Renal cortex interstitium (tissue), 11 donors: Measurements from ENCODE around the gene PRPSAP2. TPM values are rescaled to one million over a fixed set of nuclear protein-coding genes. Genes with fewer than 3 reads are reported as not detected.
"Not testable (repeated sequence)": the region's sequence is repeated elsewhere in the genome, so short reads cannot be mapped to it uniquely, and the experiment has no call there.

ENCODE experiments used
- DNase-seq, 11 donors: peaks; one replicate each; pipeline ENCODE4 v3.0.0-alpha.2; 2013; ENCODE audit warnings: low read depth in 9 of 11, low spot score in 4 of 11; ENCODE audit errors: extremely low read depth in 1 of 11
- polyA plus RNA-seq, 3 donors: library from polyadenylated mRNA; unstranded; fragments of 120-200 nt; gene quantifications; one replicate each; pipeline ENCODE4 v1.2.1, GENCODE V29; 2013; ENCODE audit not compliant: insufficient read length in 3 of 3

PRPSAP2 gene
- polyA plus RNA-seq, 3 donors, result 49.5 to 64.4 (median 53.7) TPM

DNA sequence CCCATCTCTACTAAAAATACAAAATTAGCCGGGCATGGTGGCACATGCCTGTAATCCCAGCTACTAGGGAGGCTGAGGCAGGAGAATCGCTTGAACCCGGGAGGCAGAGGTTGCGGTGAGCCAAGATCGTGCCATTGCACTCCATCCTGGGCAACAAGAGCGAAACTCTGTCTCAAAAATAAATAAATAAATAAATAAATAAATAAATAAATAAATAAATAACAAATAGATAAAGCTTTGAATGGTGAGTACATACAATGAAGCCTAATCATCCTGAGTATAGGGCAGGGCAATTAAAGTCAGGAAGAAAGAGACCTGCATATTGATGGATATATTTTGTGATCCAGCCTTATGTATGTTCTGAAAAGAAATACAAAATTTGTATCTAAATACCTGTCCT, 98.1 kb downstream of the PRPSAP2 start:
- not testable (repeated sequence) for DNase-seq

DNA sequence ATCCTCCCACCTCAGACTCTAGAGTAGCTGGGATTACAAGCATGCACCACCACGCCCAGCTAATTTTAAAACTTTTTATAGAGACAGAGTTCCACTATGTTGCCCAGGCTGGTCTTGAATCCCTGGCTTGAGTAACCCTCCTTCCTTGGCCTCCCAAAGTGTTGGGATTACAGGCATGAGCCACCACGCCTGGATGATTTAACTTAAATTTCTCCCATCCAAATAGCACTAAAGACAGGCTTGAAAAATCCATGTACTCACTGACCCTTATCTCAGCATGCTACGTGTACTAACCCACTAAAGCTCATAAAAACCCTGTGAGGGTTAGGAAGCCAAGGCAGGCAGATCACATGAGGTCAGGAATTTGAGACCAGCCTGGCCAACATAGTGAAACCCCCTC, 98.7 kb downstream of the PRPSAP2 start:
- DNase-seq, result no peak

GRCh38 chr17:18957831-18958230, 99.9 kb downstream of the PRPSAP2 start:
- DNase-seq, result no peak

GRCh38 chr17:18958611-18959010, 100.7 kb downstream of the PRPSAP2 start:
- no peak for DNase-seq

- DNase-seq, result no peak
These were observed 101.3 kb downstream of the PRPSAP2 start for GRCh38 chr17:18959071-18959844.

DNA sequence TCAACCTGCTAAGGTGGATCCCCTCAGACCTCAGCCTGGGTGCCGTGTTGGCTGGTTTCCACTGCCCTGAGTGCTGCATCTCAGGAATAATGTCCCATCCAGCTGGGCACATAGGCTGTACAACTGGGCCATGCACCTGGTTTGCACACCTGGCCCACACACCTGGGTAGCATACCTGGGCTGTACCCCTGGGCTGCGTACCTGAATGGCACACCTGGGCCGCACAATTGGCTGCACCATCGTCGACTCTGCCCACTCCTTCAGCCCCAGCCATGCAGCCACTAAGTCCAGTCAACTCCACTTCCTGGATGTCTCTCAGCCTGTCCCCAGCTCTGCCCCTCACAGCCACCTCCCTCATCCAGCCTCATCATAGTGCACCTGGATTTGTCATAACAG, 101.9 kb downstream of the PRPSAP2 start:
- DNase-seq, result no peak

GRCh38 chr17:18960241-18960665, 102.3 kb downstream of the PRPSAP2 start:
- no peak for DNase-seq

DNA sequence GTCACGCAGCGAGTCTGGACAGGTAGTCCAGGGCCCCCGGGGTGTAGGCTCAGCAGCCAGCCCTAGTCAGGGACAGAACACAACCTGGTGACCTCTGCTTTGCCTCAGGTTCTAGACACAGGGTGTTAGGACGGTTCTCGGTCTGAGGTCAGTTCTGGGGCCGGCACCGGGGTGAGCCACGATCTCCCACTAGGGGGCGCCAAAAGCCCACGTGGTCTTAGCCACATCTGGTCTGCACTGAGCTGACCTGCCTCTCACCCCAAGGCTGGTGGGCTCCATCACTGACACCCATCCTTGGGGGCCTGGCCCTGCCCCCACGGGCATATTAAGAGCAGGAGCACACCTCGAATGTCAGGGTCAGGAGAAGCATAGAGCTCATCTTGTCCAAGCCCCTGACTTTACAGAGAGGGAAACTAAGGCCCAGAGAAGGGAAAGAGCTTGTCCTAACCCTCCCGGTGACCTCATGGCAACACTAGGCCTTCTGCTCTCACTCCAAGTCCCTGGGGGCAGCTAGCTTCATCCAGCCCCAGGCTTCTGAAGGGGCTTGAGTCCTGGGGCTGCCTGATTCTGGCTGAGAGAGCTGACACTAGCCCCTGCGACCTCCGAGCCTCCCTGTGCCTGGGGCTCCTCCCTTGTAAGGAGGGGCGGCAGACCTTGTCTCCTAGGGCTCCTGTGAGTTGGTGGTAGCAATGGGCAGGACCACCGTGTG, 103.0 kb downstream of the PRPSAP2 start:
- DNase-seq, result peak in 7 of 11 donors; percentile 45 to 65 (median 59)

- no peak for DNase-seq
These were observed 103.9 kb downstream of the PRPSAP2 start for GRCh38 chr17:18961634-18962493.

DNA sequence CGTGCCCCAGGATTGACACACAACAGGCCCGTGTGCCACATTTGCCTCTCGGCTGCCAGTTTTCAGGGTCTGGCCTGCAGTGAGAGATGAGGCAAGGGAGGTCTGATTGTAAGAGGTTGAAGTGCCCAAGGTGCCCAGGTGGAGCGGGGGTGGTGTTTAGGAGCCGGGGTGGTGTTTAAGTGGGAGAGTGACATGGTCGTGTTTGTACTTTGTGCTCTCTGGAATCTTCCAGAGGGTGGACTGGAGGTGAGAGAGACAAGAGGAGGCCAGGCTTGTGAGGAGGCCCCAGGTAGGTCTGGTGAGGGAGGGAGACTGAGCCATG, 104.5 kb downstream of the PRPSAP2 start:
- DNase-seq, result no peak

DNA sequence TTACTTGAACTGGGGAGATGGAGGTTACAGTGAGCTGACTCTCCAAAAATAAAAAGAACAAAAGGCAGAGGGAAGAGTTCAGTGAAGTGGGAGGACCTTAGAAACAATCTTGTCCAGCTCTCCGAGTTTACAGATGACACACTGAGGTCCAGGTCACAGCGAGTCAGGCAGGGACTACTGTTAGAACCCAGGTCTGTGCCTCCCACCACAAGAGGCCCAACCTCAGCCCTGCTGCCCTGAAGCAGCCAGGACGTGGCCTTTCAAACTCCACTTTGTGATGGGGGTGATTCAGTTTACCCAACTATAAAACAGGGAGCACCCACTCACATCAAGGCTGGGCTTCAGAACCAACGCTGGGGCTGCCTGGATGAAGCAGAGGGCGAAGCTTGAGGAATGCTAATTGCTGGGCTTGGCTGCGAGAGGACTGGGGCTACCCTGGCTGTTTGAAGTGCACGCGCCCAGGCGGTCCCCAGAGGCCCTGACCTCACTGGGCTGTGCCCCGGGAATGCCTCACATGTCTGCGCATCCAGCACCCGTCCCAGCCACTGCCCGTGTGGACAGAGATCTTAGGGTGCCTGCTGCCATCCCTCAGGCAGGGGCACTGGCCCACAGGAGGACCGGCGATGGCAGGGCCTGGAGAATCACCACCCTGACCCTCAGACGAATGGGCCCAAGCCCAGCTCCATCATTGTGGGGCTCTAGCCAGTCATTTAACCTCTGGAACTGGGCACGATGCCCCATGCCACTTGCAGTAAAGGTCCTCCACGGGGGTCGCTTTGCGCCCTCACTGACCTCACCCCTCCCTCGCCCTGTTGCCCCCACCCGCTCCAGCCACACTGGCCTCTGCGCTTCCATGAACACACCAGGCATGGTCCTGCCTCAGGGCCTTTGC, 105.4 kb downstream of the PRPSAP2 start:
- no peak for DNase-seq

DNA sequence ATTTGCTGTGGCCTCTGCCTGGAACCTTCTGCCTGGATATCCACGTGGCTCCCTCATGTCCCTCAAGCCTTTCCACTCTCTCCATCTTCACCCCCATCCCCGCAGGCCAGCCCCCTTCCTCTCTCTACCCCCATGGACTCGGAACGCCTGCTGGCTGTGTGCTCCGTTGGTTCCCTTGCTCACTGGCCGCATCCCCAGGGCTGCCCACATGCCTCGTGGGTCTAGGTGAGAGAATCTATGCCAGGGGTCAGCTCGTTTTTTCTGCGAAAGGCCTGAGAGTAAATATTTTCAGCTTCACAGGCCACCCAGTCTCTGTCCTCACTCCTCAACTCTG, 106.1 kb downstream of the PRPSAP2 start:
- no peak for DNase-seq

- no peak for DNase-seq
These were observed 106.6 kb downstream of the PRPSAP2 start for GRCh38 chr17:18964550-18964949.

GRCh38 chr17:18965530-18966236, 107.8 kb downstream of the PRPSAP2 start:
- no peak for DNase-seq

GRCh38 chr17:18966831-18967624, 109.1 kb downstream of the PRPSAP2 start:
- peak in 1 of 11 donors; percentile 63 for DNase-seq

DNA sequence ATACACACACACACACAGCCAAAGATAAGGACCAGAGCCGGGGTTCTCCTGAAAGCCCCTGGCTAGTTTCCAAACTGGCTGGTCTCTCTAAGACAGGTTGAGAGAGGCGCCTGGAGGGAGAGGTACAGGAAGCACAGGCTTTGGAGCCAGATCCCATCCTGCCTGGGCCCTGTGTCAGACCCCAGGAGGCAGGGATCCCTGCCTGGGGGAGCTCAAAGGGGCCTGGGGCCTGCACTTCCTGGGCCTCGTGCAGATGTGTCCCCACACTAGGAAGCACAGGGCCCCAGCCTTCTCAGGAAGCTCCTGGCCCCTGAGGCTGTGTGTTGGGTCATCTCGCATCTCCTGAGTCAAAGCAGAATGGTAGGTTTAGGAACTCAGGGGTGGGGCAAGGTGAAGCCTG, 110.0 kb downstream of the PRPSAP2 start:
- DNase-seq, result no peak

GRCh38 chr17:18968345-18968744, 110.4 kb downstream of the PRPSAP2 start:
- no peak for DNase-seq
